Sigmoid colon (tissue), 7 donors: ENCODE data around the gene PDCD1LG2. TPM values are rescaled to one million over a fixed set of nuclear protein-coding genes. Genes with fewer than 3 reads are reported as not detected.

ENCODE experiments used
- DNase-seq: peaks from one replicate; pipeline ENCODE4 v3.0.0-alpha.2; 2019
- H3K27ac ChIP-seq, 4 donors: fragments of 200-600 bp; sonication (generic); one replicate each; pipeline ENCODE4 v1.5.1; 2016 to 2019; ENCODE audit warnings: mild to moderate bottlenecking in 1 of 4
- H3K27me3 ChIP-seq, 3 donors: fragments of 200-600 bp; sonication (generic); one replicate each; pipeline ENCODE4 v1.5.1; 2019; ENCODE audit warnings: mild to moderate bottlenecking in 1 of 3
- H3K36me3 ChIP-seq, 4 donors: fragments of 200-600 bp; sonication (generic); one replicate each; pipeline ENCODE4 v1.5.1; 2016 to 2019
- H3K4me1 ChIP-seq, 4 donors: fragments of 200-600 bp; sonication (generic); one replicate each; pipeline ENCODE4 v1.5.1; 2017 to 2019
- H3K4me3 ChIP-seq, 4 donors: fragments of 200-600 bp; sonication (generic); one replicate each; pipeline ENCODE4 v1.5.1; 2017 to 2019; ENCODE audit warnings: mild to moderate bottlenecking in 2 of 4, moderate library complexity in 1 of 4
- H3K9me3 ChIP-seq, 4 donors: fragments of 200-600 bp in 3 of 4; sonication (generic) in 3 of 4; one replicate each; pipeline versions ENCODE4 v1.5.1 to v1.6.1; 2013 to 2019
- CTCF ChIP-seq, 4 experiments: fragments of 450-650 bp in 3 of 4; fragments of 200-600 bp in 1 of 4; IDR thresholded peaks; one replicate each; pipeline ENCODE4 v1.5.1; 2016 to 2019; ENCODE audit warnings: antibody characterized with exemption in 4 of 4, mild to moderate bottlenecking in 3 of 4, moderate library complexity in 2 of 4
- EP300 ChIP-seq, 4 donors: sonication (generic); formaldehyde crosslinking; IDR thresholded peaks; one replicate each; pipeline ENCODE4 v1.6.1; 2017; ENCODE audit warnings: antibody characterized with exemption in 4 of 4
- POLR2A ChIP-seq, 2 donors: fragments of 450-650 bp; IDR thresholded peaks; one replicate each; pipeline ENCODE4 v1.6.1; 2016; ENCODE audit warnings: antibody characterized with exemption in 2 of 2, mild to moderate bottlenecking in 2 of 2, moderate library complexity in 2 of 2
- POLR2AphosphoS5 ChIP-seq, 4 donors: sonication (generic); formaldehyde crosslinking; IDR thresholded peaks; one replicate each; pipeline ENCODE4 v1.6.1; 2017; ENCODE audit warnings: antibody characterized with exemption in 4 of 4
- WGBS, 2 donors: extraction: QIAGEN DNeasy Blood & Tissue Kit; methylation state at CpG; one replicate each; pipeline ENCODE4 v1.1.7; 2013; 5-methylcytosine and 5-hydroxymethylcytosine counted together
- intact Hi-C: fragments of 100-400 bp; cut with DNase I; formaldehyde crosslinking; loops from one replicate; pipeline ENCODE4 v1.15.1; 2023
- polyA plus RNA-seq, 3 donors: library from polyadenylated mRNA; stranded (reverse); fragments of 200-250 nt; gene quantifications; one replicate each; pipeline ENCODE4 v1.2.3, GENCODE V29; 2013
- total RNA-seq, 4 donors: library from RNA; depleted of rRNA; stranded (reverse); fragments of >200 nt; gene quantifications; one replicate each; pipeline ENCODE4 v1.1.0, GENCODE V29; 2016
- donor health status: healthy with polysubstance abuse.
- donor health status: Bipolar disorder and iron deficiency.
- donor health status: healthy.

The PDCD1LG2 gene
- total and polyA plus RNA-seq, 7 donors, result 0.60 to 2.8 (median 1.2) TPM

DNA sequence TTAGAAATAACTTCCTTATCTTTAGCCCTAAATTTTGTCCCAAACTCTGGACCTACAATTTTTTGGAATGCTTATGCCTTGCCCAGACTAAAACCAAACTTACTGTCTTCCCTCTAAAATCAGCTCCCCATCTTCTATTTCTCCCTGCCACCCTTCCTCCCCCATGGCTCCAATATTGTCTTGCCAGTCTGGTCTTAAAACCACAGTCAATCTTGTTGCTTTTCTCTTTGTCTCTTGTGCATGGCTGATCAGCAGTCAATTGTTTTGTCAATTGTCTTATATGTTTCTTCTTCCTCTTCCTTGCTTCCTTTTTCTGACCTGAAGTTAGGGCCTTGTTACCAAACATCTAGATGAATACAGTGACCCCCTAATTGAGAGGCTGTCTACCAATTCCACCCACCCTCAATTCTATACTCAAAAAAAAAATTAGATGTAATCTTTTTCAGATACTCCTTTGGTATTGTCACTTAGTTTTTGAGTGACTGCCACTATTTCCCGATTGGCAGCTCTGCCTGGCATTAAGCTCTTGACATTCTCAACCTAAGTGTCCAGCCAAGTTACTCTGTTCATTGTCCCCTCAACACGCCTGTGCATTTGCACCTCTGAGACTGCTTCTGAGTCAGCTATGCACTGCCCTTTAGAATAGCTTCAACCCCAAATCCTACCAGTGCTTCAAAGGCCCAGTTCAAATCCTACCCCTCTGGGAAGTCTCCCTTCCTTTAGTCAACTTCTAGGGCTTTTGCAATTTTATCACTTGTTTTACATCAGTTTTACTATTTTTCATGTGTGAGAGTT lies 2.5 kb downstream of the PDCD1LG2 start:
- Histone ChIP-seq H3K27ac (no peak overlapping the region), H3K4me1 (peaks cover 0 to 9% (median 6%) of the 10 kb centered on the region in 4 donors), H3K36me3 (no peaks in the 10 kb centered on the region), H3K27me3 (no peaks in the 10 kb centered on the region), H3K4me3 (no peak overlapping the region), H3K9me3 (no peaks in the 10 kb centered on the region)
- no peak for TF ChIP-seq CTCF (IDR thresholded peaks at IDR 0.05)
- TF ChIP-seq POLR2AphosphoS5 (IDR thresholded peaks at IDR 0.05), result no peak
- TF ChIP-seq POLR2A (IDR thresholded peaks at IDR 0.05), result no peak
- no peak for TF ChIP-seq EP300 (IDR thresholded peaks at IDR 0.05)
- no peak for DNase-seq
- intact Hi-C loops, result no loop called here
- 93 to 94% methylated on average over 2 of the region's 2 CpGs for WGBS, 2 donors

- peaks cover 0 to 21% (median 6%) of the 10 kb centered on the region in 4 donors for H3K4me1 ChIP-seq
- DNase-seq, result no peak
- TF ChIP-seq POLR2A (IDR thresholded peaks at IDR 0.05) (no peak), CTCF (IDR thresholded peaks at IDR 0.05) (no peak), EP300 (IDR thresholded peaks at IDR 0.05) (no peak), POLR2AphosphoS5 (IDR thresholded peaks at IDR 0.05) (no peak)
- intact Hi-C loops, result no loop called here
- no peaks in the 10 kb centered on the region for H3K36me3 ChIP-seq
- no peak overlapping the region for H3K4me3 ChIP-seq
- no peaks in the 10 kb centered on the region for H3K27me3 ChIP-seq
- H3K9me3 ChIP-seq, result no peaks in the 10 kb centered on the region
- H3K27ac ChIP-seq, result no peak overlapping the region
- 90 to 96% methylated on average over 2 of the region's 2 CpGs for WGBS, 2 donors
These were observed 3.8 kb downstream of the PDCD1LG2 start for GRCh38 chr9:5513966-5514616.

- peaks cover 0 to 17% (median 2%) of the 10 kb centered on the region in 4 donors for H3K4me1 ChIP-seq
- 80 to 87% methylated on average over 6 of the region's 6 CpGs for WGBS, 2 donors
- TF ChIP-seq EP300 (IDR thresholded peaks at IDR 0.05) (no peak), POLR2A (IDR thresholded peaks at IDR 0.05) (no peak), CTCF (IDR thresholded peaks at IDR 0.05) (no peak), POLR2AphosphoS5 (IDR thresholded peaks at IDR 0.05) (no peak)
- H3K4me3 ChIP-seq, result no peak overlapping the region
- intact Hi-C loops, result no loop called here
- no peaks in the 10 kb centered on the region for H3K27me3 ChIP-seq
- H3K36me3 ChIP-seq, result no peaks in the 10 kb centered on the region
- H3K27ac ChIP-seq, result no peak overlapping the region
- no peaks in the 10 kb centered on the region for H3K9me3 ChIP-seq
- no peak for DNase-seq
These were observed 4.4 kb downstream of the PDCD1LG2 start for GRCh38 chr9:5514617-5515260.

DNA sequence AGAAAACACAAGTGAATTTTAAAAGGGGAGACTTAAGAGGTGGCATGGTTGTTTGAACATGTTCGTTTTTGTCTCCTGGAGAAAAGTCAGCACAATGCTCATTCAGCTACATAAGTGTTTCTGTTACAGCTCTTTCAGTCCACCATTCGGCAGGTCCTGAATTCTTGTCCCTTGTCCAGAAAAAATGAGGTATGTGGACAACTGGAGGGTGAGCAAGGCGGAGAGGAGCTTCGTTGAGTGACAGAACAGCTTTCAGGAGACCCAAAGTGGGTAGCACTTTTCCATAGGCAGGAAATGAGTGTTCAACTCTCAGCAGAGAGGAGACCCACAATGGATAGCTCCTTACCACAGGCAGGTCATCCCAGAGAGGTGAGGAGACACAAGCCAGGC lies 4.9 kb downstream of the PDCD1LG2 start:
- no peaks in the 10 kb centered on the region for H3K9me3 ChIP-seq
- no peak for TF ChIP-seq POLR2A (IDR thresholded peaks at IDR 0.05)
- TF ChIP-seq POLR2AphosphoS5 (IDR thresholded peaks at IDR 0.05), result no peak
- no peak for TF ChIP-seq CTCF (IDR thresholded peaks at IDR 0.05)
- TF ChIP-seq EP300 (IDR thresholded peaks at IDR 0.05), result no peak
- intact Hi-C loops, result no loop called here
- peaks cover 0 to 12% (median 0%) of the 10 kb centered on the region in 4 donors for H3K4me1 ChIP-seq
- H3K36me3 ChIP-seq, result no peaks in the 10 kb centered on the region
- no peak for DNase-seq
- WGBS, 2 donors, result 81 to 87% methylated on average over 4 of the region's 4 CpGs
- no peaks in the 10 kb centered on the region for H3K27me3 ChIP-seq
- H3K4me3 ChIP-seq, result no peak overlapping the region
- H3K27ac ChIP-seq, result no peak overlapping the region
